HG03460 (cell line): ENCODE data around the gene ATG13.

Experiments used
- ATAC-seq: cut with Tn5 transposase; IDR thresholded peaks from one replicate; pipeline ENCODE4 v1.9.1; 2021; ENCODE audit not compliant: unreplicated experiment

The ATG13 gene

GRCh38 chr11:46604796-46605195 is 12.6 kb upstream of the ATG13 start:
- no peak for ATAC-seq

DNA sequence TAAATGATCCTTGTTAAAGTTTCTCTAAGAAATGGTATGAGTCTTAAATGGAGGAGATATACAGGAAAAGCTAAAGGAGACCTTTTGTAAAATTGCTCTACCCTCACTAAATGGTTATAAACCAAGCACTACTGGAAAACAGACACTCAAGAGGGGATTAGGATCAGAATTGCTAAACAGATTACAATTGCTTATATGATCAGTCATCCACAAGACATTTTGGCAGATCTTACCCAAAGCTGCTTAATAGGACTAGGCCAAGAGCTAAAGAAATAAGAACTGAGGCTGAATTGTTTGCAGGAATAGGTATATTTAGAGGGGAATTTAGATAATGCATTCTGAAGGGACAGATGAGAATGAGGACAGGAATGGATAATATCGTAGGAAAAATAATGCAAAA is 9.8 kb upstream of the ATG13 start:
- ATAC-seq, result no peak

DNA sequence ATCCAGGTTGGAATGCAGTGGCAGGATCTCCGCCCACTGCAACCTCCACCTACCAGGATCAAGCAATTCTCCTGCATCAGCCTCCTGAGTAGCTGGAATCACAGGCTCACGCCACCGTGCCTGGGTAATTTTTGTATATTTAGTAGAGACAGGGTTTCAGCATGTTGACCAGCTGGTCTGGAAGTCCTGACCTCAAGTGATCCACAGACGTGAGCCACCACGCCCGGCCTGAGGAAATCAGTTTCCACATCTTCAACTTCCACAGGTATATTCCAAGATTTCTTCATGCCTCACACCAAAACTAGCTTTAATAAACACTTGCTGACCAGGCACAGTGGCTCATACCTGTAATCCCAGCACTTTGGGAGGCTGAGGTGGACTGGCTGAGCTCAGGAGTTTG is 8.0 kb upstream of the ATG13 start:
- ATAC-seq, result no peak

DNA sequence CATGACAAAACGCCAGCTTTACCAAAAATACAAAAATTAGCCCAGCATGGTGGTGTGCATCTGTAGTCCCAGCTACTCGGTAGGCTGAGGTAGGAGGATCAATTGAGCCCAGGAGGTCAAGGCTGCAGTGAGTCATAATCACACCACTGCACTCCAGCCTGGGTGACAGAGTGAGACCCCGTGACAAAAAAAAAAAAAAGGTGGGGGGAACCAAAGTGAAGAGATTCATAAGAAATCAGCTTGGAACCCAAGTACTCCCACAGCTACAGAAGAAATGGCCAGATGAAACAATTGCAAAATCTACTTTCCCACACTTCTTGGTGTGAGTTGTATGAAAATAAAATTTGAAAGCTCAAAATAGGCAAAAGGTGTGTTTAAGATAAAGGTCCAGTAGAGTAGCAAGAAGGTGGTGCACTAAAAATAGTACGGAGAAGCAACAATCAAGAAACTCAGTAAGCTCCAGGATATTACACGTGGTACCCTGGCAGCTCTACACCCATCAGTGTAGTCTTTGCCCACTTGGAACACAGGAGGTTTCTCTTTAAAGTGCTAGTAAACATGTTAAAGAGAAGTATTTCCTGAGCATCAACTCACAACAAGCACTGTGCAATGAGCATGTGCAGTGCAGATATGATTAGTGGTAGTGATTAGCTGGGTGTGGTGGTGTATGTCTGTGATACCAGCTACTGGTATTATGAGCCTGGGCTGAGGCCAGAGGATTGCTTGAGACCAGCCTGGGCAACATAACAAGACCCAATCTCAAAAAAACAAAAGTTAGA is 5.6 kb upstream of the ATG13 start:
- no peak for ATAC-seq

DNA sequence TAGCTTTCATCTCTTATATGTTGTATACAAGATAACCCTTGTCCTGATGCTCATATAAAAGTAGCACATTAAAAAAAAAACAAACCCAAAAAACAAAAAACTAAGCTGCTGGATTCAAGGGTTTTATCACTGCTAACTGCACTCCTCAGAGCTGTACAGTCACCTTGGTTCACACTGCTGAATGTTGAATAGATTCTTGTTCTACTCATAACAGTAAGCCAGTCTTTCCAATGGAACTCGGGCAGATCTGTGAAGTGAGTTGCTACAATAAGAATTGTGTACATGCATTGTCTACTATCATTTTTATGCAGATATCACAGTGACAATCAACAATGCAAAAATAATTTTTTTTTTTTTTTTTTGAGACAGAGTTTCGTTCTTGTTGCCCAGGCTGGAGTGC is 5.0 kb upstream of the ATG13 start:
- ATAC-seq, result no peak

- no peak for ATAC-seq
These were observed 1.6 kb upstream of the ATG13 start for GRCh38 chr11:46615756-46616155.

GRCh38 chr11:46616551-46617133 is 711 bp upstream of the ATG13 start:
- ATAC-seq, result no peak

DNA sequence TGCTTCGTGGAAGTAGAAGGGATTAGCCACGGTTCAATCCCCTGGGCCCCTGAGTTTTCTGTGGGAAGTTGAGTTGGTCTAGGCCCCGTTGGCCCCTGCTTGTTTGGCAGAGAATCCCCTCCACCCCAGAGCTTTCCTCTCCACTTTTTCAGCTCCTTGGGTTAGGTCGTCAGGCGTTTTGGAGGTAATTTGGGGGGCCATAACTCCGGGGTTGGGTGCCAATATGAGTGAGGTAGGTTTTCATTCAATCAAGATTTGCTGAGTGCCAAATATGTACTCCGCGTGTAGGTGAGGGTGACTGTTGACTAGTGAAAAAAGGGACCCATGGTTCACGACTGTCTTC is 590 bp downstream of the ATG13 start:
- no peak for ATAC-seq

- ATAC-seq, result no peak
These were observed 1.5 kb downstream of the ATG13 start for GRCh38 chr11:46618837-46619236.

GRCh38 chr11:46625406-46625805 is 8.1 kb downstream of the ATG13 start:
- no peak for ATAC-seq

- ATAC-seq, result no peak
These were observed 11.6 kb downstream of the ATG13 start for GRCh38 chr11:46628961-46629360.

DNA sequence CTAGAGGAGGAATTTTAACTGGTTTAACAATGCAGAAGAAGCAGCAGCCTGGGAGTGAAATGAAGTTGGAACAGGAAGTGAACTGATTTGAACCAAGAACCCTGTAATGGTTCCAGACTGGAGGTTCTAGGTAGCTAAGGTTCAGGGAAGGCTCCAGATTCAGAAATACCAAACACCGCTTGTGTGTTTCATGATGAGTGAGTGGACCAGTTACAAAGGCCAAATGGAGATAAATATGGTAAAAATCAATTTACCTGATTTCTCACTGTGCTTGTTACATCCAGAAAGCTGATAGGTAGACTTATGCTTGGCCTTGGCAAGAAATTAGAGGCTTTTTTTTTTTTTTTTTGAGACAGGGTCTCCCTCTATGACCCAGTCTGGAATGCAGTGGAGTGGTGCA is 12.9 kb downstream of the ATG13 start:
- ATAC-seq, result no peak

DNA sequence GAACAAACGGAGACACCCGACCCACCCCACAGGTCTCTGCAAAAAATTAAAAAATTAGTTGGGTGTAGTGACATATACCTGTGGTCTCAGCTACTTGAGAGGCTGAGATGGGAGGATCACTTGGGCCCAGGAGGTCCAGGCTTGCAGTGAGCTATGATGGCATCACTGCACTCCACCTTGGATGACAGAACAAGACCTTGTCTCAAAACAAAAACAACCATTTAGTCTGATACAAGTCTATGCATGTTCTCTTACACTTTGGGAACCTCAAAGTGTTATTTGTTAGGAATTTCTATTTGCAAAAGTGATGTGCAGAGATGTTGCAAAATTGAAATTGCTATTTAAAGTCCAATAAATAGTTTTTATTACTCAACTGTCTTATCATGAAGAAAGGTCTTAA is 14.3 kb downstream of the ATG13 start:
- no peak for ATAC-seq

GRCh38 chr11:46632502-46632901 is 15.1 kb downstream of the ATG13 start:
- ATAC-seq, result no peak

GRCh38 chr11:46633291-46634217 is 16.2 kb downstream of the ATG13 start:
- no peak for ATAC-seq

DNA sequence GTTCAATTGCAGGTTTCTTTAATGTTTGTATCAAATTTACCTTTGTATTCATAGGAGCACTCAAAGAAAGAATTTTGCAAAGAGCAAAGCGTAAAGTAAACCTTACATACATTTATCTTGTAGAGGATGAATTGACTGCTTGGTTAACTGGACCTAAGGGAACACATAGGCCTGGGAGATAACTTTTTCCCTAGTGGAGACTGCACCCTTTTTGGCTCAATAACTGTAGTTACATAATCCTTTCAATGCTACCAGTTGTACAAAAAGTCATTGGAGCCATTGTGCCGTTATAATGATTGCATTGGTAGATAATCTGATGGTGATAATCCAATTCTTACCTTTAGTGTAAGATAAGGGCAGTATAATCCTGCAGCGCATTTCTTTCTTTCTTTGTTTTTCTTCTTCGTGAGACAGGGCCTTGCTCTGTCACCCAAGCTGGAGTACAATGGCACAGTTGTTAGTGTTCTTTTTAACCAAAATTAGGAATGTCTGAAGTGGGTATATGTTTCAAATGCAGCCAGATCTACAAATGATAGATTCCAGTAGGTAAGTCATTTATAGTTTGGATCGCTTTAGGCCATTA is 18.3 kb downstream of the ATG13 start:
- no peak for ATAC-seq

- ATAC-seq, result no peak
These were observed 20.2 kb downstream of the ATG13 start for GRCh38 chr11:46637546-46637945.

DNA sequence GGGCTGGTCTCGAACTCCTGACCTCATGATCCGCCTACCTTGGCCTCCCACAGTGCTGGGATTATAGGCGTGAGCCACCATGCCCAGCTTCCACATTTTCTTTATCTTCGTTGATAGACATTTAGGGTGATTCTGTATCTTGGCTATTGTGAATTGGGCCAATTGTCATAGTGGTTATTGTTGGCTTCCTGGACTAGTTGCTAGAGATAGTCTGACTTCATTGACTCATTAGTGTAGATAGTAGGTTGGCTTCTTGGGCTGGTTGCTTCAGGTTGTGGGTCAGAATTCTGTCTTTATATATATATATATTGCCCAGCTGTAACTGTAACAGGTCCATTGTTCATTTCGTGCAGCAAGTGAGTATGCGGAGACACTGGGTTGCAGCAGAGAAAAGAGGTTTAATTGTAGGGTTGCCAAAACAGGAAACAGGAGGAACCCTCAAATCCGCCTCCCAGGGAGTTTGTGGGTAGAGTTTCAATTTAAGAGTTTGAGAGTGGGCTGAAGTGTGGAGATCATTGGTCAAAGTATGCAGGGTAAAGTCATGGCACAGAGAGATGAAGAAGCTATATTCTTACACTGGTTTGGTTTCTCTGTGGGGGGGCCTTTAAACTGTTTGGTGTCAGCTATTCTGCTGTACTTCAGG is 22.0 kb downstream of the ATG13 start:
- ATAC-seq, result no peak

- ATAC-seq, result no peak
These were observed 22.9 kb downstream of the ATG13 start for GRCh38 chr11:46640036-46640788.

DNA sequence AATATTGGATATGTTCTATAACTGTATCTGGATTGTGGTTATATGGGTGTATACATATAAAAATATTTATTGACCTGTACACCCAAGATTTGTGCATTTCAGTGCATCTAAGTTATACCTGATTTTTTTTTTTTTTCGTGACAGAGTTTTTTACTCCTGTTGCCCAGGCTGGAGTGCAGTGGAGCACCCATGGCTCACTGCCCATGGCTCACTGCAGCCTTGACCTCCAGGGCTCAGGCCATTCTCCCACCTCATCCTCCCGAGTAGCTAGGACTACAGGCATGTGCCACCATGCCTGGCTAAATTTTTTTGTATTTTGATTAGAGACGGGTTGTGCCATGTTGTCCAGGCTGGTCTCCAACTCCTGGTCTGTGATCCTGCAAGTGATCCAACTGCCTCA is 24.3 kb downstream of the ATG13 start:
- ATAC-seq, result no peak
